Endometrium (tissue), 2 donors: Measurements from ENCODE around the gene FAM171A1.
"Not testable (repeated sequence)": the region's sequence is repeated elsewhere in the genome, so short reads cannot be mapped to it uniquely, and the experiment has no call there.

Experiments used
- FAIRE-seq: peaks from 2 replicates; lab custom pipeline; 2012; peaks lifted over from hg19 to GRCh38; lab: Jason Lieb, UNC
- donor health status: control.
- donor health status: control.

FAM171A1 gene

GRCh38 chr10:15344256-15344875 is 26.7 kb downstream of the FAM171A1 start:
- no peak for FAIRE-seq

DNA sequence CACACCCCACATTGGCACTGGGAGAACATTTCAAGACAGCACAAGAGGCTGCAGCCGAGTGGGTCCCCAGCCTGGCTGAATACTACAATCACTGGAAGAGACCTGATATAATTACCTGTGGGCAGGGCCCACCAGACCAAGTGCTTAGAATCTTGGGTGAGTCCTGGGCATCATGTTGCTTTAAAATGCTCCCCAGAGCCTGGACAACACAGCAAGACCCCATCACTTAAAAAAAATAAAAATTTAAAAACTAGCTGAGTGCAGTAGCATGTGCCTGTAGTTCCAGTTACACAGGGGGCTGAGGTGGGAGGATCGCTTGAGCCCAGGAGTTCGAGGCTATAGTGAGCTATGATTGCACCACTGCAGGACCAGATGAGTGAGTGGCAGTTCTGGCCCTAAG is 28.1 kb downstream of the FAM171A1 start:
- no peak for FAIRE-seq

GRCh38 chr10:15341502-15342128 is 29.5 kb downstream of the FAM171A1 start:
- FAIRE-seq, result no peak

DNA sequence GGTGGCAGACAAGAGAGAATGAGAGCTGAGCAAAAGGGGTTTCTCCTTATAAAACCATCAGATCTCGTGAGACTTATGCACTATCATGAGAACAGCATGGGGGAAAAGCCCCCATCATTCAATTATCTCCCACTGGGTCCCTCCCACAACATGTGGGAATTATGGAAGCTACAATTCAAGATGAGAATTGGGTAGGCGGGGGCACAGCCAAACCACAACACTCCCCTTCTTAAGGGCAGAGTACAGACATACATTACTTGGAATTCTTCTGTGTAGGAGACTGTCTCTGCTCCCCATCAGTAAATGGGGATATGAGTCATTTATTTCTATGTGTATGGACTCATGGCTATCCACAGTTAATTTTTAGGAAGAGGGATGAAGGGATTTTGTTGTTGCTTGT is 31.2 kb downstream of the FAM171A1 start:
- no peak for FAIRE-seq

- not testable (repeated sequence) for FAIRE-seq
Measured at GRCh38 chr10:15337441-15337923, 33.6 kb downstream of the FAM171A1 start.

DNA sequence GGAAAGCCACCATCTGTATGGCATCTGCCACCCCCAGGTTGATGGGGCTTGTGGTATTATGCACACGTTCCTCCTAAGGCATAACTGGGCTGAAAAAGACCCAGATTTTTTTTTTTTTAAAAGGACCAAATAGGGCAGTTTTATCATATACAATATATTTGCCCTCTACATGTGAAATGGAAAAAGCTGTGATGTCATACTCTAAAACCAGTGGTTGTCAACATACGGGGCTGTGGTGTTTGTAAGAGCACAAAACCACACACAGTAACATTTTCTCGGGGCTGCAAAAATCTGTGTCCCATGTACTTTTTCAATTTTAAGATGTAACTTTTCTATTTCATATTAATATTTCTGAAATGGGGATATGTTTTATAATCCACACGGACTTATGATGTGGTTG is 34.9 kb downstream of the FAM171A1 start:
- FAIRE-seq, result no peak

- FAIRE-seq, result no peak
Measured at GRCh38 chr10:15335508-15335907, 35.6 kb downstream of the FAM171A1 start.

DNA sequence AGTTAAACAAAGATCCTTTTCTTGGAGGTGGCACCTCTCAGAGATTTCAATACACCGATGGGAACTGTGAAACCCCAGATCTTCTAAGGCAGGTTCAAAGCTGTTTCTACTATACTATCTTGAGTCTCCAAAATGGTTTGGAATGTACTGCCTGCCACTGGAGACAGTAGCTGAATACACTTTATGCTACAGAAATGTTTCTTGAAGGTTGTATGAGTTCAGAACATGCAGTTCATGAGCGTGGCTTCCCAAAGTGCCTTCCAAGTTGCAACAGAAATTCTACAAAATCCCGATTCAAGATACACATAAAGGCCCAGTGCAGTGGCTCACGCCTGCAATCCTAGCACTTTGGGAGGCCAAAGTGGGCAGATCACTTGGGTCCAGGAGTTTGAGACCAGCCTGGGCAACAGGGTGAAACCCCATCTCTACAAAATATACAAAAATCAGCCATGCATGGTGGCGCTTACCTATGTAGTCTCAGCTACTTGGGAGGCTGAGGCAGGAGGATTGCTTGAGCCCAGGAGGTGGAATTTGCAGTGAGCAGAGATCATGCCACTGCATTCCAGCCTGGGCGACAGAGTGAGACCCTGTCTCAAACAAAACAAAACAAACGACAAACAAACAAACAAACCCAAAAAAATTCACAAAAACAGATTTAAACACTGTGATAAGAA is 36.3 kb downstream of the FAM171A1 start:
- FAIRE-seq, result no peak

DNA sequence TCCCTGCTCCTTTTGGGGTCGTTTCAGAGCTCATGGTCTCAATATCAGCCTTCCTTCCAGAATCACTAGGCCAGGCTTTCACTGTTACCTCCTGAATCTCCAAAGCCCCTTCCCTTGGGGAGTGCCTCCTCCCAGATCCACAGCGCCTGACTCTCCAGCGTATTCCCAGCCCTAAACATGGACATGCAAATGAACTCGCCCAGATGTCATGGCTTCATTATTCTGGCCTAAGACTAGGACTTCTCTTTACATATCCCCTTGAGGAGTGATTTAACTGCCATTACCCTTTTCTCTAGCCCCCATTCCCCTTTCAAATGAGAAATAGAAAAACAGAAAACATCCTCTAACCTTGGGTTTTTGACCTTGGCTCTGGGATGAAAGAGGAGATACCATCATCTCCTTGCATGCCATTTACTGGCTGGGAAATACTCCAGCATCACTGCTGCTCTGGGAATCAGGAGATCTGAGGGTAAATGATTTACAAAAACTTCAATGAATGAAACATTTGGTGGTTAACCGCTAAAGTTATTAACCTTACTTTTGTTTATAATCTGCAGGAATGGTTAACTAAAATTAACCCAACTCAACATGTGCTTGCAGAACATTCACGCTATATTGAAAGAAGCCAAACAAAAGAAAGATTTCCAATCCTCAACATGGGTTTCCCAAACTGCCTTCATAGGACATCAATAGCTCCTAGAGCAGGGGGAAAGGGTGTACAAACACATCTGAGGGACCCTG is 37.0 kb downstream of the FAM171A1 start:
- peak; percentile 93 for FAIRE-seq

DNA sequence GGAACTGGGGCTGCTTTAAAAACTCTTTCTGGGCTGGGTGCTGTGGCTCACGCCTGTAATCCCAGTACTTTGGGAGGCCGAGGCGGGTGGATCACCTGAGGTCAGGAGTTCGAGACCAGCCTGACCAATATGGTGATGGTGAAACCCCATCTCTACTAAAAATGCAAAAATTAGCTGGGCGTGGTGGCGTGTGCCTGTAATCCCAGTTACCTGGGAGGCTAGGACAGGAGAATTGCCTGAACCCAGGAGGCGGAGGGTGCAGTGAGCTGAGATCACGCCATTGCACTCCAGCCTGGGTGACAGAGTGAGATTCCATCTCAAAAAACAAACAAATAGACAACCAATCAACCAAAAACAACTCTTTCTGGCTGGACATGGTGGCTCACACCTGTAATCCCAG is 37.9 kb downstream of the FAM171A1 start:
- FAIRE-seq, result not testable (repeated sequence)

GRCh38 chr10:15331461-15331860 is 39.6 kb downstream of the FAM171A1 start:
- FAIRE-seq, result no peak

- no peak for FAIRE-seq
Measured at GRCh38 chr10:15329437-15329836, 41.7 kb downstream of the FAM171A1 start.

DNA sequence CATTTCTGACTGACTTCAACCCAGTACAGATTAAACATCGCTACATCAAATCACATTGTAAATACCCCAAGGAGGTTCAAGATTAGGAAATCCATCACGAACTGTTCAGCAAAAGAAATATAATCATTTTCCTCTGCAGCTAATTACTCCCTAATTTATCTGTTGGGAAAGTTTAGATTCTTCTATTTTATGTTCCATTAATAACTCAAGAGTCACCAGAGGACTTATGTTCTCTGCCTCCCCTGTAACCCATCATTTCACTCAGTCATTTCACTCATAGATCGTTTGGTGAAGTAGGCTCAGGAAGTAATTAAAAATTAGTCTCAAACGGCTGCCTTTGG is 45.2 kb downstream of the FAM171A1 start:
- no peak for FAIRE-seq

DNA sequence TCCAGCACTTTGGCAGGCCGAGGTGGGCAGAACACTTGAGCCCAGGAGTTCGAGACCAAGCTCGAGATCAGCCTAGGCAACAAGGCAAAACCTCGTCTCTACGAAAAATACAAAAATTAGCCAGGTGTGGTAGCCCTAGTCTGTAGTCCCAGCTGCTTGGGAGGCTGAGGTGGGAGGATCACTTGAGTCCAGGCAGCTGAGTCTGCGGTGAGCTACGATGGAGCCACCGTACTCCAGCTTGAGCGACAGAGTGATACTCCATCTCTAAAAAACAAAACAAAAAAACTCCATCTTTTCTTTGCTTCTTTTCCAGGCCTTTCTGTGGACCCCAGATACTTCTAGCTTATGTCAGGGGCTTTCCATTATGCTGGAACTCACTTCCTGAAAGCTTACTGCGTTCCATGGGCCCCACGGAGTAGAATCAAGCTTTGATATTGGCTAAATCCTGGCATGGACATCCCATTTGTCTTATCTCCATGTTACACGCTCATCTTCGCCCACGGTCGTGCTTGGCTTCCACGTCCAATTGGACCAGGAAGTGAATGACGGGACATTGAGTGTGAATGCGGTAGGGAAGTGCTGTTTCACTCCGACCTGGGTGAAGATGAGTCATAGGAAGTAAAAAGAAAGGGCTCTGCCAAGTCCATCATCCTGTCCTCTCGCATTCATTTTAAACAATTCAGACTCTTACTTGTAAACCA is 45.7 kb downstream of the FAM171A1 start:
- no peak for FAIRE-seq

DNA sequence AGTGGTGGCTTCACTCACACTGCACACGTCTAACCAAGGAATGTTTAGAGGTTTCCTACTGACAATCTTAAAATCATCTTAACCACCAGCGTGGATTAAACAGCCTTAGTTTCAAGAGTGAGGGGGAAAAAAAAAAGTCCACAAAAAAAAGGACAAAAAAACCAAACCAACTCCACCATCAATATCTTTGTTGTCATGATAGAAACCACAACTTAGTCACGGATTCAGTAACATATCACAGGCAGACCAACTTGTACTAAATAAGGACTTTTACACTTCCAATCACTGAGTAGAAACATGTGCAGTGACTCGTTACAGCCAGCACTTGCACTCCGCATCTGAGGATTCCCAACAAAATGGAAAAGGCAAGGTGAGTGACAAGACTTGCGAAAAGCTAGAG is 46.5 kb downstream of the FAM171A1 start:
- no peak for FAIRE-seq

GRCh38 chr10:15324113-15324512 is 47.0 kb downstream of the FAM171A1 start:
- no peak for FAIRE-seq

GRCh38 chr10:15322356-15322755 is 48.7 kb downstream of the FAM171A1 start:
- no peak for FAIRE-seq

- no peak for FAIRE-seq
Measured at GRCh38 chr10:15321431-15322341, 49.4 kb downstream of the FAM171A1 start.

GRCh38 chr10:15320522-15321203 is 50.4 kb downstream of the FAM171A1 start:
- no peak for FAIRE-seq

GRCh38 chr10:15320118-15320517 is 51.0 kb downstream of the FAM171A1 start:
- no peak for FAIRE-seq
